ENCODE measurements around the gene ATL3.
A peak's percentile ranks its signal among the peaks of the same experiment; 100 is the strongest.
"Not testable (repeated sequence)": the region's sequence is repeated elsewhere in the genome, so short reads cannot be mapped to it uniquely, and the experiment has no call there.

Gene ATL3, protein sequence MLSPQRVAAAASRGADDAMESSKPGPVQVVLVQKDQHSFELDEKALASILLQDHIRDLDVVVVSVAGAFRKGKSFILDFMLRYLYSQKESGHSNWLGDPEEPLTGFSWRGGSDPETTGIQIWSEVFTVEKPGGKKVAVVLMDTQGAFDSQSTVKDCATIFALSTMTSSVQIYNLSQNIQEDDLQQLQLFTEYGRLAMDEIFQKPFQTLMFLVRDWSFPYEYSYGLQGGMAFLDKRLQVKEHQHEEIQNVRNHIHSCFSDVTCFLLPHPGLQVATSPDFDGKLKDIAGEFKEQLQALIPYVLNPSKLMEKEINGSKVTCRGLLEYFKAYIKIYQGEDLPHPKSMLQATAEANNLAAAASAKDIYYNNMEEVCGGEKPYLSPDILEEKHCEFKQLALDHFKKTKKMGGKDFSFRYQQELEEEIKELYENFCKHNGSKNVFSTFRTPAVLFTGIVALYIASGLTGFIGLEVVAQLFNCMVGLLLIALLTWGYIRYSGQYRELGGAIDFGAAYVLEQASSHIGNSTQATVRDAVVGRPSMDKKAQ

DNA sequence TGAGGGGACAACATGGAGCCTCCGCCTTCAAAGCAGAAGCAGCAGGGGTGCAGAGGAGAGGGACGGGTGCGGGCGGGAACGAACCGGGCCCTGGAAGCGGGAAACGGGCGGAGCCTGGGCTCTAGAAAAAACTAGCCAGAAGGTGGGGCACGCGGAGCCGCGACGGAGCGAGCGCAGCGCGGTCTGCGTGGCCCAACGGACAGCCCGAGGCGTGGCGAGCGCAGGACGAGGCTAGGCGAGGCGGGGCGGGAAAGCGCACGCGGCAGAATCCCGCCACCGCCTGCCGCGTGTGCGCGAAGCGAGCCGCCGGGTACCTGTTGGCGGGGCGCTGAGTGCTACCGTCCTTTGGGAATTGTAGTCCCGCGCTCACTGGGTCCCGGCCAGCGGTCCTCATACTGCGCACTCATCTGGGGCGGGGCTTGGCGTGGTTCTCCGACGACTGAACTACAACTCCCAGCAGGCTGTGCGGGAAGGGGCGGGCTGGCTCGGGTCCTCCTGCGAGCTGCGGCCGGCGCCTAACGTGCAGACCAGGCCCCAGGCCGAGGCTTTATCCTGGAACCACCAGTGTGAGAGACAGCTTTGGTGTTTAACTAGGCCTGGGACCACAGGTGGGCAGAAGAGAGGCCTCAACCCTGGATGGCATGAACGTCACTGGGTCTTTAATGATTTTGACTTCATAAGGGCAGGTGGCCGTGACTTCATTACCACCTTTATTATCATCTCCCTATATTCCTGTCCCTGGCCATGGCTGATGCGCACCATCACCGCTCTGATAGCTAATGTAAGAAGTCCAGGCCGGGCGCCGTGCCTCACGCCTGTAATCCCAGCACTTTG lies at the start of gene ATL3:
TSS of gene ATL3 (minus strand) at position 55 of the 834 bp plus-strand sequence. CDS start at position 14, 41 bp downstream.
- DNase-seq, result peak; percentile 92

- DNase-seq, result no peak
These were observed 49.4 kb upstream of the ATL3 start for GRCh38 chr11:63720611-63721010.

DNA sequence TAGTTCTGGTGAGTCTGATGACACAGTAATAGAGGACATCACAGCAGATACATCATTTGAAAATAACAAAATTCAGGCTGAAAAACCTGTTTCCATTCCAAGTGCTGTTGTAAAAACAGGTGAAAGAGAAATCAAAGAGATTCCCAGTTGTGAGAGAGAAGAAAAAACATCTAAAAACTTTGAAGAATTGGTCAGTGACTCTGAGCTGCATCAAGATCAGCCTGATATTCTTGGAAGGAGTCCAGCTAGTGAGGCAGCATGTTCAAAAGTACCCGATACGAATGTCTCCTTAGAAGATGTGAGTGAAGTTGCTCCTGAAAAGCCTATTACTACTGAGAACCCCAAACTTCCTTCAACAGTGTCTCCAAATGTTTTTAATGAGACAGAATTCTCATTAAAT lies 48.8 kb upstream of the ATL3 start:
- no peak for DNase-seq

DNA sequence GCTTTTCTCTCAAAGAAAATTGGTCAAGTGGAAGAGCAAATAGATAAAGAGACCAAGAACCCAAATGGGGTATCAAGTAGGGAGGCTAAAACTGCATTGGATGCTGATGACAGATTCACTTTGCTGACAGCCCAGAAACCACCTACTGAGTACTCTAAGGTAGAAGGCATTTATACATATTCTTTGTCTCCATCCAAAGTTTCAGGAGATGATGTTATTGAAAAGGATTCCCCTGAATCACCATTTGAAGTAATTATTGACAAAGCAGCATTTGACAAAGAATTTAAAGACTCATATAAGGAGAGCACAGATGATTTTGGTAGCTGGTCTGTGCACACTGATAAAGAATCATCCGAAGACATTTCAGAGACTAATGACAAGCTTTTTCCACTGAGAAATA lies 47.8 kb upstream of the ATL3 start:
- DNase-seq, result no peak

DNA sequence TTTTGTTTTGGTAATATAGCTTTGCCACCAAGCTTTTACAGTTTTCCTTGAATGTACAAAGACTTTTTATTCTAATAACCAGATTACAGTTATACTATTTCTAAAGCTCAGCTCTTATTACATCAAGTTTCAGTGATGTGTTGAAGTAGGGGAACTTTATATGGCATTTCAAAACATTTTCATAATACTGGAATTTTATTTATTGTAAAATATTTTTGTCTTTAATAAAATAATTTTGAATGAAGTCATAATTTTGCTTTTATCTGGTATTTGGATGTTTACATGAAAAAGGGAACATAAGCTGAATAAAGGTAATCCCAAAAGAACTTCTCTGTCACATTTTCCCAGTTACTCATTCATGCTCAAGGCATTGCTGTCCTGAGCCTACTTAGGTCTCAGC lies 44.9 kb upstream of the ATL3 start:
- no peak for DNase-seq

GRCh38 chr11:63713766-63714165 lies 42.6 kb upstream of the ATL3 start:
- DNase-seq, result no peak

DNA sequence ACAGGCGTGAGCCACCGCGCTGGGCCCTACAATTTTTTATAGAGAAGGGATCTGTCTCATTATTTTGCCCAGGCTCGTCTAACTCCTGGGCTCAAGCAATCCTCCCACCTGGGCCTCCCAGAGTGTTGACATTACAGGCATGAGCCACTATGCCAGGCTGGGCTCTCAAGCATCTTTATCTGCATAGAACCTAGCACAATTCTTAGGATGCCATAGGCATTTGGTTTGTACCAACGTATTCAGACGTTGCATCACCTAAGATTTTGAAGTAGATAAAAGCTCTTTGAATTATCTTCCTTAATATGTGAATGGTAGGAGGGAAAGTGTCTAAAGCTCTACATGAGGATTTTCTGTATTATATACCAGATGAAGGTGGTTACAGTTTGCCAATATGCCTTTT lies 40.7 kb upstream of the ATL3 start:
- no peak for DNase-seq

DNA sequence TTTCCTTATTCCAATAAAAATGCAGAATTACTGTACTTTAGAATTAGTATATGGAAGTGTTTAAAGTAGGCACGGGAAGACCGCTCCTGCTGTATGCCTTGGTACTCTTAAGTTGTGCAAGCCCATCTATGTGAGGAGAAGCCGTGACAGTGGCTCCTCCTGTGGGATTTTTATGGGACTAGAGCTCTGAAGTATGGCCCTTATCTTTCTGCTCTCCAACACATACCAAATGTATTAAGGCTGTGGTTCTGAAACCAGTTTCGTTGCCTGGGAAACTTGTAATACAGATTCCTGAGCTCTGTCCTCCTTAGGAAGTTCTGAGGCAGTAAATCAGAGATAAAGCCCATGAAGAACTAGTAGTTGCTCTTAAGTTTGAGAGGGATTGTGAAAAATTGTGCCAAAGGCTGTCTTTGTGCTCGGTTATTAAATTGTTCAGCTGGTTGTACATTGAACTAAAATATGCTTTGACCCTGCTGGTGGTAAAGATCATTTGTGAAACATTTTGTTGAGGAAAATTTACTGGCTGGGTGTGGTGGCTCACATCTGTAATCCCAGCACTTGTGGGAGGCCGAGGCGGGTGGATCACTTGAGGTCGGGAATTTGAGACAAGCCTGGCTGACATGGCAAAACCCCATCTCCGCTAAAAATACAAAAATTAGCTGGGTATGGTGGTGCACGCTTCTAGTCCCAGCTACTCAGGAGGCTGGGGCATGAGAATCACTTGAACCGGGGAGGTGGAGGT lies 39.5 kb upstream of the ATL3 start:
- no peak for DNase-seq

DNA sequence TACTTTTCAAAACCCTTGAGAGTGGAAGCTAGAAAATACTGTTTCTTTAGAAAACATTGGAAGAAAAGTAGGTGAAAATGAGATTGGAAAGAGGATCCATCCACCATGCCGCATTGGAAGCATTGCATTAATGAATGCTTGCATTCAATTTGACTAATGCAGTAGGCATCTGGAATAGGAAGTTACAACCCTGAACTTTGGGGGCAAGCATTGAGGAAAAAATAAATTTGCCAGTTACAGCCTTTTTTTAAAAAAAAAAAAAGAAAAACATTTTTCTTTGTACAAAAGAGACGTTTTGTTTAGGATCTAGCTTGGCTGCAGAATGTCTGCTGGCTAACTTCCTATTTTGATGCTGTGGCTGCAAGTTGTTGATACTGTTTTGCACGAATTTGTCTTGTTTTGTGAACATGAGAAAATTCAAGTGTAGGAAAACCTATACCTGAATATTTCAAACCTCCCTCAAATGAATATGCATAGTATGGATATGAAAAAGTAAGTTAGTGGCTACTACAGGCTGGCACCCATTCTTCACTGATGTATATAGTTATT lies 38.2 kb upstream of the ATL3 start:
- no peak for DNase-seq

DNA sequence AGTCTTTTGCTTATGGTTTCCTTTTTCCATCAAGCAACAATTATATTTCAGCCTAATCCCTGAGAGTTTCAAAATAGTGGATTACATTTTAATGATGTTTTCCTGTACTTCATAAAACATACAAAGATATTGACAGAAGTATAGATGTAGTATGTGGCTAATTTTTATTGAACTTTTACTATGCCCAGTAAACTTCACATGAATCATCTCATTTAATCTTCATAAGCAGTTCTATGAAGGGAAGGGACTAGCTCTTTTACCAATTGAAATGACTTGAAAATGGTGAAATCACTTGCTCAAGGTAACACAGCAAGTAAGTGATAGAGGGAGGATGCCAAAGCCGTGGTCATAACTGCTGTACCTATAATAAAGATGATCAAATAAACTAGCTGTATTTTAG lies 37.6 kb upstream of the ATL3 start:
- no peak for DNase-seq

DNA sequence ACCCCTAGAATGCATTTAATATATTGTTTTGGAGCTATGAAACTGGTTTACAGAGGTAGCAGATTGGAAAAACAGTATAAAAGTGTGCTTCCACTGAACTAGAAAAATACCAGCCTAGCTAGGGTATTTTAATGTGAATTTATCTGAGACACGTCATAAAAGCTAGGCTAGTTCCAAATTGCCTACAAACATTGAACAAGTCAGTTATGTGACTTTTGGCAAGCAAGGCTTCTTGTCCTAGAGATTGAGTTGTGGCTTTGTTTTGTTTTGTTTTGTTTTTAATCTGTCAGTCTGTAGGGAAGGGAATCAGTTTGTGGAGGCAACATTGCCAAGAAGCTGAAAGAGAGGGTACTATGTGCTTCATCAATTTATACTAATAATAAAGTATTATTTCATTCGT lies 34.4 kb upstream of the ATL3 start:
- no peak for DNase-seq

DNA sequence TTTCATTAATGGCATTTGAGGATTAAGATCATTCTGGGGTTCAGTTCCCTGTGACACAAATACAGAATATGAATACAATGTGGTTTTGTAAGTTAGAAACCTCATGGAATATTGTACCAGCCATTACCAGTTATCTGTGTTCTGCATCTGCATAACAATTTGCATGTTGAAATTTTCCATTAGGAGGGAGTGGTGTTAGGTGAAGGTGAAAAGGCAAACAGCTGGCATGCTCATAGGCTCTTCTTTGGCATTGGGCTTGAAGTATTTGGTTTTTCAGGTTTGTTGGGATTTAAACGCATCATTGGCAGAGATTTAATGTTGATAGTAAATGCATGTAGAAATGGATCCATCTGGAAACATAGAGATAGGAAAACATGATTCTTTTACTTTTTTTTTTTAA lies 28.7 kb upstream of the ATL3 start:
- DNase-seq, result no peak

GRCh38 chr11:63698976-63699733 lies 28.0 kb upstream of the ATL3 start:
- no peak for DNase-seq

- DNase-seq, result no peak
These were observed 23.4 kb upstream of the ATL3 start for GRCh38 chr11:63694596-63694995.

DNA sequence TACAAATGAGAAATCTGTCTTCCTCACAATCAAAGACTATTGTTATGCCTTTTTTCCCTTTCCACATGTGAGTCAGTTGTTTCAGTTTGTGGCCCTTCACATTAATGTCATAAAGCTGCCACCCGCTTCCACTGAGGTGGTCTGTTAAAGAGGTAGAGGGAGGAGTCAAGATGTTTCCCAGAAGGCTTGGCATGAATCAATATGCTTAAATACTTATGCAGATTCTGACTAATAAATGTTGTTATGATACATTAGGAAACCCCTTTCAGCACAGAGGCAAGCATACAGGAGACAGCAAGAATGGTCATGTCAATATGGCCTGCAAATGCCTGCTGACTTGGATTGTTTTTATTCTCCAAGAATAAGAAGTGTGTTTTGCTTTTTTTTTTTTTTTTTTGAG lies 16.7 kb upstream of the ATL3 start:
- DNase-seq, result no peak

GRCh38 chr11:63686926-63687325 lies 15.8 kb upstream of the ATL3 start:
- DNase-seq, result no peak

GRCh38 chr11:63685158-63685721 lies 14.1 kb upstream of the ATL3 start:
- DNase-seq, result not testable (repeated sequence)

GRCh38 chr11:63683133-63683991 lies 12.2 kb upstream of the ATL3 start:
- DNase-seq, result no peak

DNA sequence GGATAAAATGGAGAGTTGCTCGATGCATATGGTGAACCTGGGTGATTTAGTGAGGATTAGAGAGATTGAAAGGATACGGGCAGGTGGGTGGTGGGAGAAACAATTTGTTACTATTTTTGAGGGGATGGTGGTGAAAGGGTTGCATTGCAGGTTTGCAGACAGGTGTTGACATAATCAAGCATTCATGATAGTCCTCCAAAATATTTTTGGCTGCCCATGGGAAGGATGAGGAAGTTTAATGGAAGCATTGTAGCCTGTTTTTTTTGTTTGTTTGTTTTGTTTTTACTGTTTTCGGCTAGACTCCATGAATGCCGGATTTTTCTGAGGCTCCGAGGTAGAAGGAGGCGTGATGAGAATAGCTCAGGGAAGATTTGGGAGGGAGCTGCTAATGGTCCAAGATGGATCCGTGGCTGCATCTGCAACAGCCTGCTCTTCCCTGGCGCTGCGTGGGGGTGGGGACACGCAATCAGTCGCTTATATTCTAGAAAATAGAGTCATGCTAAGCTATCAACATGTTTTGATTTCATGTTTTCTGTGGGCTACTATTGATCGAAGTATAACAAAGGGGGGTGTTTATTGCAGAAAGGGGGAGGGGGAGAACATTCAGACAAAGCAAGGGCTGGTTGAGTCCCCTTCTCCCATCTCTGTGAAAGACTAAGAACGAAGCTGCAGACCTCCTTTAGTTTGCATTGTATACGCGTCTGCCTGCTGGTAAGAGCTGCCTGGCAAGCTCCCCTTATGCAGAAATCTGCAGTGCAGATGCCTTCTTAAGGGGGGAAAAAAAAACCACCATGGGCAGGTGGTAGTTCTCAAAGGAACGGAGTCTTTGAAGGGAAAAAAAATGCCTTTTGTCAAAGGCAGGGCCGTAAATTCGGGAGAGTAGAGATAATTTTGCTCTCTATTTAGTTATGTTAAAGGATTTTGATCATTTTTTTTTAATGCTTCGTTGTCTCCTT lies 11.2 kb upstream of the ATL3 start:
- no peak for DNase-seq

Data from T1000 (cell line).